HEK293 (cell line): ENCODE data around the gene BIRC5.

Experiments
- CTCF ChIP-seq: fragments of 450-650 bp; formaldehyde crosslinking; IDR thresholded peaks from 2 replicates; pipeline ENCODE4 v1.5.1; 2016; ENCODE audit warnings: missing biosample characterization, missing genetic modification characterization
- GLIS1 ChIP-seq: fragments of 450-650 bp; formaldehyde crosslinking; IDR thresholded peaks from 2 replicates; pipeline ENCODE4 v1.5.1; 2016; ENCODE audit warnings: missing biosample characterization, missing genetic modification characterization
- INSM2 ChIP-seq: fragments of 450-650 bp; formaldehyde crosslinking; IDR thresholded peaks from 2 replicates; pipeline ENCODE4 v1.5.1; 2016; ENCODE audit warnings: missing biosample characterization, missing genetic modification characterization
- KLF10 ChIP-seq: fragments of 450-650 bp; IDR thresholded peaks from 2 replicates; pipeline ENCODE4 v1.5.1; 2018; ENCODE audit warnings: missing biosample characterization, mild to moderate bottlenecking, missing genetic modification characterization
- KLF9 ChIP-seq: fragments of 450-650 bp; formaldehyde crosslinking; IDR thresholded peaks from 2 replicates; pipeline ENCODE4 v1.5.1; 2016; ENCODE audit warnings: missing biosample characterization, missing genetic modification characterization, low read depth
- PRDM4 ChIP-seq: fragments of 450-650 bp; formaldehyde crosslinking; IDR thresholded peaks from 2 replicates; pipeline ENCODE4 v1.5.1; 2017; ENCODE audit warnings: missing biosample characterization, missing genetic modification characterization
- TSHZ1 ChIP-seq: fragments of 450-650 bp; formaldehyde crosslinking; IDR thresholded peaks from 2 replicates; pipeline ENCODE4 v1.5.1; 2016; ENCODE audit warnings: missing biosample characterization, missing genetic modification characterization, borderline replicate concordance
- WT1 ChIP-seq: fragments of 450-650 bp; formaldehyde crosslinking; IDR thresholded peaks from 2 replicates; pipeline ENCODE4 v1.5.1; 2016; ENCODE audit warnings: missing biosample characterization, missing genetic modification characterization
- YY1 ChIP-seq: fragments of 450-650 bp; formaldehyde crosslinking; IDR thresholded peaks from 2 replicates; pipeline ENCODE4 v1.5.1; 2018; ENCODE audit warnings: missing biosample characterization, missing genetic modification characterization
- ZFHX2 ChIP-seq: fragments of 450-650 bp; formaldehyde crosslinking; conservative IDR thresholded peaks from 2 replicates; pipeline ENCODE4 v1.5.1; 2016; ENCODE audit warnings: missing biosample characterization, missing genetic modification characterization
- ZFP3 ChIP-seq: fragments of 450-650 bp; formaldehyde crosslinking; IDR thresholded peaks from 2 replicates; pipeline ENCODE4 v1.5.1; 2016; ENCODE audit warnings: low read depth, missing biosample characterization, missing genetic modification characterization
- ZNF155 ChIP-seq: fragments of 450-650 bp; formaldehyde crosslinking; IDR thresholded peaks from 2 replicates; pipeline ENCODE4 v1.5.1; 2016; ENCODE audit warnings: missing biosample characterization, missing genetic modification characterization
- ZNF266 ChIP-seq: fragments of 450-650 bp; formaldehyde crosslinking; IDR thresholded peaks from 2 replicates; pipeline ENCODE4 v1.5.1; 2016; ENCODE audit warnings: missing biosample characterization, missing genetic modification characterization, low read depth
- ZNF449 ChIP-seq: fragments of 450-650 bp; formaldehyde crosslinking; IDR thresholded peaks from 2 replicates; pipeline ENCODE4 v1.5.1; 2017; ENCODE audit warnings: missing biosample characterization, mild to moderate bottlenecking, missing genetic modification characterization, moderate library complexity
- ZNF518A ChIP-seq: fragments of 450-650 bp; formaldehyde crosslinking; conservative IDR thresholded peaks from 2 replicates; pipeline ENCODE4 v1.5.1; 2016; ENCODE audit warnings: low read depth, missing biosample characterization, missing genetic modification characterization
- ZNF610 ChIP-seq: fragments of 450-650 bp; formaldehyde crosslinking; IDR thresholded peaks from 2 replicates; pipeline ENCODE4 v1.5.1; 2016; ENCODE audit warnings: missing biosample characterization, missing genetic modification characterization, borderline replicate concordance
- ZNF624 ChIP-seq: fragments of 450-650 bp; formaldehyde crosslinking; IDR thresholded peaks from 2 replicates; pipeline ENCODE4 v1.5.1; 2017; ENCODE audit warnings: missing biosample characterization, missing genetic modification characterization
- ZNF76 ChIP-seq: fragments of 450-650 bp; formaldehyde crosslinking; IDR thresholded peaks from 2 replicates; pipeline ENCODE4; 2016; ENCODE audit warnings: low read depth, missing biosample characterization, missing genetic modification characterization, borderline replicate concordance
- ZNF792 ChIP-seq: fragments of 450-650 bp; formaldehyde crosslinking; IDR thresholded peaks from 2 replicates; pipeline ENCODE4 v1.5.1; 2016; ENCODE audit warnings: missing biosample characterization, missing genetic modification characterization
- ZXDB ChIP-seq: fragments of 450-650 bp; formaldehyde crosslinking; IDR thresholded peaks from 2 replicates; pipeline ENCODE4 v1.5.1; 2016; ENCODE audit warnings: missing biosample characterization, missing genetic modification characterization

The BIRC5 gene

GRCh38 chr17:78214016-78214705, at the start of gene BIRC5 (continued):
- TF ChIP-seq PRDM4 (tag by site-specific recombination) (peak; percentile 67; the same call in 1 of the 2 replicates), YY1 (tag by site-specific recombination) (peak; percentile 93), ZXDB (tag by site-specific recombination) (no peak), CTCF (peak; percentile 63; the same call in 1 of the 2 replicates), KLF10 (tag by site-specific recombination) (peak; percentile 95), ZNF624 (tag by site-specific recombination) (no peak), ZNF610 (tag by site-specific recombination) (0 out of 2 replicates have a peak, but pooled peaks have one; percentile 46), WT1 (tag by site-specific recombination) (peak; percentile 49; the same call in 1 of the 2 replicates), ZNF266 (tag by site-specific recombination) (no peak), ZNF449 (tag by site-specific recombination) (0 out of 2 replicates have a peak, but pooled peaks have one; percentile 10), ZFP3 (tag by site-specific recombination) (no peak), ZNF76 (tag by site-specific recombination) (peak; percentile 100), TSHZ1 (tag by site-specific recombination) (no peak), ZNF792 (tag by site-specific recombination) (no peak), GLIS1 (tag by site-specific recombination) (peak; percentile 87), KLF9 (peak; percentile 93), ZFHX2 (tag by site-specific recombination) (peak; percentile 79), ZNF155 (tag by site-specific recombination) (no peak), ZNF518A (tag by site-specific recombination) (peak; percentile 47; the same call in 1 of the 2 replicates), INSM2 (peak; percentile 80)
